OCI-LY3 (cell line): ENCODE measurements around the gene ST6GALNAC1.

Source experiments
- H2AFZ ChIP-seq: fragments of 200-600, 300-600 bp; shearing (Covaris generic); 2 replicates; pipeline ENCODE4 v1.6.0; 2014; ENCODE audit warnings: antibody characterized with exemption, low read depth, low read length
- H3K27ac ChIP-seq: fragments of 200-600, 300-600 bp; sonication (generic); 2 replicates; pipeline ENCODE4 v1.5.1; 2014; ENCODE audit warnings: mild to moderate bottlenecking, low read length, moderate library complexity, mixed read lengths
- H3K27me3 ChIP-seq: fragments of 200-600, 300-600 bp; sonication (generic); 2 replicates; pipeline ENCODE4 v1.6.1; 2014; ENCODE audit warnings: low read depth, low read length, mixed read lengths
- H3K36me3 ChIP-seq: fragments of 200-600, 300-600 bp; sonication (generic); replicated peaks from 2 replicates; pipeline ENCODE3; 2014; ENCODE audit warnings: low read depth, low read length, mixed read lengths
- H3K4me1 ChIP-seq: fragments of 300-600, 200-600 bp; sonication (generic); 2 replicates; pipeline ENCODE4 v1.6.1; 2014; ENCODE audit warnings: low read length, mixed read lengths
- H3K4me2 ChIP-seq: fragments of 200-600, 300-600 bp; sonication (generic); 2 replicates; pipeline ENCODE4 v1.6.1; 2014; ENCODE audit warnings: low read length, mixed read lengths
- H3K4me3 ChIP-seq: fragments of 300-600, 200-600 bp; sonication (generic); 2 replicates; pipeline ENCODE4 v1.5.1; 2014; ENCODE audit warnings: antibody characterized with exemption, mild to moderate bottlenecking, low read length, moderate library complexity
- H3K79me2 ChIP-seq: fragments of 300-600, 200-600 bp; shearing (Covaris generic); 2 replicates; pipeline ENCODE4 v1.6.1; 2014; ENCODE audit warnings: mild to moderate bottlenecking, low read length, mixed read lengths
- H3K9ac ChIP-seq: fragments of 300-600, 200-600 bp; shearing (Covaris generic); 2 replicates; pipeline ENCODE4 v1.6.0; 2014; ENCODE audit warnings: mild to moderate bottlenecking, low read length, moderate library complexity
- H3K9me3 ChIP-seq: fragments of 200-600, 300-600 bp; shearing (Covaris generic); 2 replicates; pipeline ENCODE4 v1.6.1; 2014; ENCODE audit warnings: low read length, mixed read lengths; ENCODE audit not compliant: insufficient read depth
- H4K20me1 ChIP-seq: fragments of 200-600, 300-600 bp; sonication (generic); 2 replicates; pipeline ENCODE4 v1.6.1; 2016; ENCODE audit warnings: low read length, mixed read lengths; ENCODE audit not compliant: insufficient read depth
- CTCF ChIP-seq: fragments of 200-600, 300-600 bp; sonication (generic); IDR thresholded peaks from 2 replicates; pipeline ENCODE4 v1.5.1; 2014; ENCODE audit warnings: antibody characterized with exemption, low read length, low read depth
- EZH2phosphoT487 ChIP-seq: fragments of 200-600 bp; shearing (Covaris generic); IDR thresholded peaks from 2 replicates; pipeline ENCODE4 v1.6.1; 2018; ENCODE audit warnings: antibody characterized with exemption, mixed run types, low read depth

The ST6GALNAC1 gene

GRCh38 chr17:76658242-76658662, 14.7 kb upstream of the ST6GALNAC1 start:
- Histone ChIP-seq H3K4me2 (no peak overlapping the region), H2AFZ (no peak overlapping the region), H3K27ac (no peak overlapping the region), H3K9me3 (no peaks in the 10 kb centered on the region), H3K36me3 (no peaks in the 10 kb centered on the region), H3K79me2 (no peaks in the 10 kb centered on the region), H3K27me3 (no peaks in the 10 kb centered on the region), H3K4me1 (no peaks in the 10 kb centered on the region), H4K20me1 (no peaks in the 10 kb centered on the region), H3K4me3 (no peak overlapping the region), H3K9ac (no peak overlapping the region)
- TF ChIP-seq CTCF (no peak), EZH2phosphoT487 (no peak)

- H3K79me2 ChIP-seq: no peaks in the 10 kb centered on the region
- H3K36me3 ChIP-seq: no peaks in the 10 kb centered on the region
- no peak overlapping the region for H3K9ac ChIP-seq
- no peak overlapping the region for H3K4me2 ChIP-seq
- no peaks in the 10 kb centered on the region for H4K20me1 ChIP-seq
- no peaks in the 10 kb centered on the region for H3K9me3 ChIP-seq
- H3K4me1 ChIP-seq: no peaks in the 10 kb centered on the region
- no peak overlapping the region for H3K4me3 ChIP-seq
- H3K27me3 ChIP-seq: no peaks in the 10 kb centered on the region
- H2AFZ ChIP-seq: no peak overlapping the region
- no peak overlapping the region for H3K27ac ChIP-seq
- TF ChIP-seq CTCF (no peak), EZH2phosphoT487 (no peak)
These were observed 14.1 kb upstream of the ST6GALNAC1 start for GRCh38 chr17:76657505-76658241.

- no peak overlapping the region for H3K9ac ChIP-seq
These were observed 10.9 kb upstream of the ST6GALNAC1 start for GRCh38 chr17:76654408-76654807.

GRCh38 chr17:76650504-76650903, 6.9 kb upstream of the ST6GALNAC1 start:
- Histone ChIP-seq H3K79me2 (no peaks in the 10 kb centered on the region), H4K20me1 (no peaks in the 10 kb centered on the region), H3K27ac (no peak overlapping the region), H3K27me3 (peaks cover 7% of the 10 kb centered on the region; the same call in 1 of the 2 replicates), H2AFZ (no peak overlapping the region), H3K36me3 (no peaks in the 10 kb centered on the region), H3K9me3 (no peaks in the 10 kb centered on the region), H3K4me1 (no peaks in the 10 kb centered on the region), H3K9ac (no peak overlapping the region), H3K4me2 (no peak overlapping the region), H3K4me3 (no peak overlapping the region)
- TF ChIP-seq EZH2phosphoT487 (no peak), CTCF (no peak)

More at GRCh38 chr17:76654408-76654807, 10.9 kb upstream of the ST6GALNAC1 start:
- Histone ChIP-seq H3K4me2 (no peak overlapping the region), H3K79me2 (no peaks in the 10 kb centered on the region), H3K27ac (no peak overlapping the region), H3K9me3 (no peaks in the 10 kb centered on the region), H2AFZ (no peak overlapping the region), H3K4me3 (no peak overlapping the region), H3K4me1 (no peaks in the 10 kb centered on the region), H3K36me3 (no peaks in the 10 kb centered on the region), H4K20me1 (no peaks in the 10 kb centered on the region), H3K27me3 (peaks cover 7% of the 10 kb centered on the region; the same call in 1 of the 2 replicates)
- no peak for TF ChIP-seq EZH2phosphoT487
- TF ChIP-seq CTCF: no peak
